Measurements from ENCODE around the gene ZFX. TPM values are rescaled to one million over a fixed set of nuclear protein-coding genes. Genes with fewer than 3 reads are reported as not detected.

ZFX gene
- total and polyA plus RNA-seq, 4 donors: 7.5 to 72.4 (median 32.5) TPM

DNA sequence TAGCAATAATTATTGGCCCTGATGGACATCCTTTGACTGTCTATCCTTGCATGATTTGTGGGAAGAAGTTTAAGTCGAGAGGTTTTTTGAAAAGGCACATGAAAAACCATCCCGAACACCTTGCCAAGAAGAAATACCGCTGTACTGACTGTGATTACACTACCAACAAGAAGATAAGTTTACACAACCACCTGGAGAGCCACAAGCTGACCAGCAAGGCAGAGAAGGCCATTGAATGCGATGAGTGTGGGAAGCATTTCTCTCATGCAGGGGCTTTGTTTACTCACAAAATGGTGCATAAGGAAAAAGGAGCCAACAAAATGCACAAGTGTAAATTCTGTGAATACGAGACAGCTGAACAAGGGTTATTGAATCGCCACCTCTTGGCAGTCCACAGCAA lies 60.7 kb downstream of the ZFX start:
- 85 to 87% methylated on average over 6 of the region's 6 CpGs for WGBS, 2 donors
- H3K27ac ChIP-seq (ENCODE audit: low read depth in 1 of 2, low read length in 1 of 2): no peak overlapping the region
- H3K4me3 ChIP-seq: no peak overlapping the region
- TF ChIP-seq, protein P1, sequence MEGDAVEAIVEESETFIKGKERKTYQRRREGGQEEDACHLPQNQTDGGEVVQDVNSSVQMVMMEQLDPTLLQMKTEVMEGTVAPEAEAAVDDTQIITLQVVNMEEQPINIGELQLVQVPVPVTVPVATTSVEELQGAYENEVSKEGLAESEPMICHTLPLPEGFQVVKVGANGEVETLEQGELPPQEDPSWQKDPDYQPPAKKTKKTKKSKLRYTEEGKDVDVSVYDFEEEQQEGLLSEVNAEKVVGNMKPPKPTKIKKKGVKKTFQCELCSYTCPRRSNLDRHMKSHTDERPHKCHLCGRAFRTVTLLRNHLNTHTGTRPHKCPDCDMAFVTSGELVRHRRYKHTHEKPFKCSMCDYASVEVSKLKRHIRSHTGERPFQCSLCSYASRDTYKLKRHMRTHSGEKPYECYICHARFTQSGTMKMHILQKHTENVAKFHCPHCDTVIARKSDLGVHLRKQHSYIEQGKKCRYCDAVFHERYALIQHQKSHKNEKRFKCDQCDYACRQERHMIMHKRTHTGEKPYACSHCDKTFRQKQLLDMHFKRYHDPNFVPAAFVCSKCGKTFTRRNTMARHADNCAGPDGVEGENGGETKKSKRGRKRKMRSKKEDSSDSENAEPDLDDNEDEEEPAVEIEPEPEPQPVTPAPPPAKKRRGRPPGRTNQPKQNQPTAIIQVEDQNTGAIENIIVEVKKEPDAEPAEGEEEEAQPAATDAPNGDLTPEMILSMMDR (IDR thresholded peaks at IDR 0.05; ENCODE audit: control extremely low read depth, extremely low read depth): no peak
- no peaks in the 10 kb centered on the region for H3K9me3 ChIP-seq (ENCODE audit: control insufficient read depth in 4 of 4, insufficient read depth in 3 of 4, low read length in 3 of 4)
- ATAC-seq (ENCODE audit: insufficient read depth, low FRiP score): no peak
- H3K9ac ChIP-seq (ENCODE audit: insufficient read depth in 1 of 2, low read length in 2 of 2): no peak overlapping the region
- H3K36me3 ChIP-seq (ENCODE audit: control insufficient read depth in 4 of 4, insufficient read depth in 4 of 4, low read length in 4 of 4): peaks cover 12 to 62% (median 25%) of the 10 kb centered on the region in 4 donors
- DNase-seq: no peak
- H3K4me1 ChIP-seq (ENCODE audit: control insufficient read depth in 5 of 5, insufficient read depth in 5 of 5, low read length in 5 of 5): no peaks in the 10 kb centered on the region
- no peaks in the 10 kb centered on the region for H3K27me3 ChIP-seq (ENCODE audit: control insufficient read depth in 3 of 3, insufficient read depth in 3 of 3, low read length in 2 of 3)

DNA sequence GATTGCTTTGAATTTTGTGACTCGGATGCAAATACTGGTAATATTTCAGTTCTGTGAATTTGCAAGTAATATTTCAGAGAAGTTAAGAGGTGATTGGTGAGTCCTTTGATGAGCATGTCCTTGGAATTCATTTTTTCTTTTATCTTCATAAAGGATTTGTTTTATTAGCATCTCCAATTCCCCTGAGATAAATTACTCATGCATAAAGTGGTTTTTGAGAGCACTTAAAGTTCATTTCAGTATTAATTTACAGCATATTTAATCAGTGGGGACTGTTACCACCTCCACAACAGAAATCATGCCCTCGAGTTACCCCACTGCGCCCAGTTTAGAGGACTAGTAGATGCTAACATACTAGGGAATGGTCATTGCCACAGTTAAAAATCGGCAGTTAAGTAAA lies 65.0 kb downstream of the ZFX start:
- Histone ChIP-seq H3K9me3 (ENCODE audit: control insufficient read depth in 4 of 4, insufficient read depth in 3 of 4, low read length in 3 of 4) (no peaks in the 10 kb centered on the region), H3K27me3 (ENCODE audit: control insufficient read depth in 3 of 3, insufficient read depth in 3 of 3, low read length in 2 of 3) (no peaks in the 10 kb centered on the region), H3K36me3 (ENCODE audit: control insufficient read depth in 4 of 4, insufficient read depth in 4 of 4, low read length in 4 of 4) (peaks cover 9 to 39% (median 20%) of the 10 kb centered on the region in 4 donors), H3K27ac (ENCODE audit: low read depth in 1 of 2, low read length in 1 of 2) (no peak overlapping the region), H3K4me1 (ENCODE audit: control insufficient read depth in 5 of 5, insufficient read depth in 5 of 5, low read length in 5 of 5) (peaks cover 0 to 2% (median 0%) of the 10 kb centered on the region in 5 donors), H3K4me3 (no peak overlapping the region), H3K9ac (ENCODE audit: insufficient read depth in 1 of 2, low read length in 2 of 2) (no peak overlapping the region)
- DNase-seq (no peak), ATAC-seq (ENCODE audit: insufficient read depth, low FRiP score) (no peak)
- TF ChIP-seq, protein P1 (IDR thresholded peaks at IDR 0.05; ENCODE audit: control extremely low read depth, extremely low read depth): no peak
- 91 to 95% methylated on average over 4 of the region's 4 CpGs for WGBS, 2 donors

DNA sequence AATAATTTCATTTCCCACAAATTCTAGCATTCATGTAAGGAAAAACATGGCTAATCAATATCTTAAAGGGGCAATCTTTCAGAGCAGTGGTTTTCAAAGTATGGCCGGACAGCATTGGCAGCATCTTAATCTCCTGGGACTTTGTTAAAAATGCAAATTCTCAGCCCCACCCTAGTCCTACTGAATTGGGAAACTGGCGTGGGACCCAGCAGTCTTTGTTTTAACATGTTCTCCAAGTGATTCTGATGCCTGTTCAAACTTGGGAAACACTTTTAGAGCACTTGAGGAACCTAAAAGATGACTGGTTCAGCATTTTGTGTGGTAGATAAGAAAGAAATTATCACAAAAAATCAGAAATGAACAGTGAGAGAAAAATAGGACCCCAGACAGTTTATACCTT lies 65.7 kb downstream of the ZFX start:
- H3K36me3 ChIP-seq (ENCODE audit: control insufficient read depth in 4 of 4, insufficient read depth in 4 of 4, low read length in 4 of 4): peaks cover 6 to 32% (median 16%) of the 10 kb centered on the region in 4 donors
- no peak for DNase-seq
- TF ChIP-seq, protein P1 (IDR thresholded peaks at IDR 0.05; ENCODE audit: control extremely low read depth, extremely low read depth): no peak
- no peaks in the 10 kb centered on the region for H3K27me3 ChIP-seq (ENCODE audit: control insufficient read depth in 3 of 3, insufficient read depth in 3 of 3, low read length in 2 of 3)
- no peak overlapping the region for H3K4me3 ChIP-seq
- H3K9me3 ChIP-seq (ENCODE audit: control insufficient read depth in 4 of 4, insufficient read depth in 3 of 4, low read length in 3 of 4): no peaks in the 10 kb centered on the region
- no peak overlapping the region for H3K9ac ChIP-seq (ENCODE audit: insufficient read depth in 1 of 2, low read length in 2 of 2)
- no peak overlapping the region for H3K27ac ChIP-seq (ENCODE audit: low read depth in 1 of 2, low read length in 1 of 2)
- ATAC-seq (ENCODE audit: insufficient read depth, low FRiP score): no peak
- H3K4me1 ChIP-seq (ENCODE audit: control insufficient read depth in 5 of 5, insufficient read depth in 5 of 5, low read length in 5 of 5): peaks cover 0 to 2% (median 0%) of the 10 kb centered on the region in 5 donors
- WGBS, 2 donors: 76 to 91% methylated on average over 2 of the region's 2 CpGs

DNA sequence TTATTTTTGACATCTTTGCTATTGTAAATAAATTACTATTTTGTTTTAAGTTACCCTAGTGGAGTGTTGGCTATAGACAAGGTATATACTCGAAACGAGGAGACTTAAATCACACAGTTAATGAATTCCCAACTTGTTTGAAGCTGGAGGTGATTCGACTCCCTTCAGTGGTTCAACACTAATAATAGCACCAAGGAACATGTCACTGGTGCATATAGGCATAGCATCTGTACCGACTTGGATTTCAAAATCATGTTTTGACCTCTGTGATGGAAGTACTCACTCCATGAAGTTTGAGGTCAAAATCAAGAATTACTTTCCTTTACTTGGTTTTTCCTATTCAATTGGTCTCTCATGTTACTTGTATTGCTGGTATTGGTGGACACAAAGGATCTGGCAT lies 66.5 kb downstream of the ZFX start:
- Histone ChIP-seq H3K36me3 (ENCODE audit: control insufficient read depth in 4 of 4, insufficient read depth in 4 of 4, low read length in 4 of 4) (peaks cover 0 to 25% (median 9%) of the 10 kb centered on the region in 4 donors), H3K4me1 (ENCODE audit: control insufficient read depth in 5 of 5, insufficient read depth in 5 of 5, low read length in 5 of 5) (peaks cover 0 to 2% (median 0%) of the 10 kb centered on the region in 5 donors), H3K4me3 (no peak overlapping the region), H3K9ac (ENCODE audit: insufficient read depth in 1 of 2, low read length in 2 of 2) (no peak overlapping the region), H3K27ac (ENCODE audit: low read depth in 1 of 2, low read length in 1 of 2) (no peak overlapping the region), H3K9me3 (ENCODE audit: control insufficient read depth in 4 of 4, insufficient read depth in 3 of 4, low read length in 3 of 4) (no peaks in the 10 kb centered on the region), H3K27me3 (ENCODE audit: control insufficient read depth in 3 of 3, insufficient read depth in 3 of 3, low read length in 2 of 3) (no peaks in the 10 kb centered on the region)
- WGBS, 2 donors: 94 to 99% methylated on average over 4 of the region's 4 CpGs
- TF ChIP-seq, protein P1 (IDR thresholded peaks at IDR 0.05; ENCODE audit: control extremely low read depth, extremely low read depth): no peak
- DNase-seq (no peak), ATAC-seq (ENCODE audit: insufficient read depth, low FRiP score) (no peak)
